ENCODE measurements around the gene SHMT2. TPM values are rescaled to one million over a fixed set of nuclear protein-coding genes. Genes with fewer than 3 reads are reported as not detected.

The SHMT2 gene
- total RNA-seq, 1 experiment from 2014 or later: 67.1 TPM

GRCh38 chr12:57218030-57218853 is 11.3 kb upstream of the SHMT2 start:
- ChIA-PET CTCF (interaction anchor here (0.9 kb wide), 1 partner anchor 18 kb away, joined by 3 read pairs; a partner anchor contains a TSS), POLR2A (no interaction called here)
- Histone ChIP-seq H3K4me1 (ENCODE audit: control insufficient read depth, insufficient read depth, low read length) (peaks cover 20% of the 10 kb centered on the region), H3K27ac (ENCODE audit: low read length) (no peak overlapping the region), H3K36me3 (ENCODE audit: control insufficient read depth, insufficient read depth, low read length) (no peaks in the 10 kb centered on the region; the same call in 1 of the 2 replicates), H3K27me3 (ENCODE audit: control insufficient read depth, insufficient read depth, low read length) (peaks cover 10% of the 10 kb centered on the region), H3K4me3 (ENCODE audit: low read depth in 2 of 2, low read length in 2 of 2) (no peak overlapping the region), H3K9me3 (ENCODE audit: control insufficient read depth, insufficient read depth, low read depth, low read length) (no peaks in the 10 kb centered on the region)
- in situ Hi-C loops (cut with HindIII; ENCODE audit: low pct_unique_long_range_greater_than_20kb, low sequenced_read_pairs) (no loop called here), intact Hi-C loops (cut with micrococcal nuclease; ENCODE audit: unreplicated experiment) (no loop called here)
- no peak for DNase-seq (ENCODE audit: low read depth, low spot score)
- TF ChIP-seq TCF7L2 (IDR thresholded peaks at IDR 0.05; ENCODE audit: low read depth, low read length): no peak
- TF ChIP-seq CTCF (IDR thresholded peaks at IDR 0.05): no peak
- no peak for TF ChIP-seq SIN3A (IDR thresholded peaks at IDR 0.05; ENCODE audit: borderline replicate concordance, insufficient read depth, low read depth, low read length)
- TF ChIP-seq POLR2AphosphoS5 (IDR thresholded peaks at IDR 0.05; ENCODE audit: low read depth, low read length): no peak
- no peak for ATAC-seq
- no TSS peak for BruUV-seq (replicated peaks)

GRCh38 chr12:57219205-57219992 is 10.1 kb upstream of the SHMT2 start:
- no peaks in the 10 kb centered on the region for H3K9me3 ChIP-seq (ENCODE audit: control insufficient read depth, insufficient read depth, low read depth, low read length)
- peaks cover 10% of the 10 kb centered on the region for H3K27me3 ChIP-seq (ENCODE audit: control insufficient read depth, insufficient read depth, low read length)
- DNase-seq (ENCODE audit: low read depth, low spot score) (no peak), ATAC-seq (no peak)
- intact Hi-C loops (cut with micrococcal nuclease; ENCODE audit: unreplicated experiment): no loop called here
- BruUV-seq (replicated peaks): no TSS peak
- no peaks in the 10 kb centered on the region; the same call in 1 of the 2 replicates for H3K36me3 ChIP-seq (ENCODE audit: control insufficient read depth, insufficient read depth, low read length)
- no peak overlapping the region for H3K27ac ChIP-seq (ENCODE audit: low read length)
- CTCF ChIA-PET: interaction anchor here (1.1 kb wide), 1 partner anchor 11 kb away, joined by 3 read pairs; the partner anchor contains the start of gene SHMT2
- no peak overlapping the region for H3K4me3 ChIP-seq (ENCODE audit: low read depth in 2 of 2, low read length in 2 of 2)
- H3K4me1 ChIP-seq (ENCODE audit: control insufficient read depth, insufficient read depth, low read length): peaks cover 16% of the 10 kb centered on the region
- in situ Hi-C loops (cut with HindIII; ENCODE audit: low pct_unique_long_range_greater_than_20kb, low sequenced_read_pairs): no loop called here
- no peak for TF ChIP-seq REST (IDR thresholded peaks at IDR 0.05; ENCODE audit: insufficient read depth in 1 of 2, low read depth in 2 of 2, low read length in 1 of 2)
- TF ChIP-seq CTCF (IDR thresholded peaks at IDR 0.05): no peak
- TF ChIP-seq TCF7L2 (IDR thresholded peaks at IDR 0.05; ENCODE audit: low read depth, low read length): no peak
- TF ChIP-seq POLR2AphosphoS5 (IDR thresholded peaks at IDR 0.05; ENCODE audit: low read depth, low read length): no peak
- no peak for TF ChIP-seq SIN3A (IDR thresholded peaks at IDR 0.05; ENCODE audit: borderline replicate concordance, insufficient read depth, low read depth, low read length)
- POLR2A ChIA-PET: interaction anchor here (0.7 kb wide), 1 partner anchor 10 kb away, joined by 8 read pairs; no protein-coding TSS in a partner anchor

All from Panc1 (cell line).